ENCODE results near the gene SPTLC2.

GRCh38 chr14:77649326-77649725, 32.9 kb upstream of the SPTLC2 start:
- TF ChIP-seq CTCF (IDR thresholded peaks at IDR 0.05): no peak
- no peak for TF ChIP-seq POLR2A (IDR thresholded peaks at IDR 0.05)
- no peak for TF ChIP-seq POLR2AphosphoS5 (IDR thresholded peaks at IDR 0.05)

All from prostate gland (tissue), 2 donors.